ENCODE measurements around the gene SLC1A1.

Gene SLC1A1

GRCh38 chr9:4489919-4490704 is at the start of gene SLC1A1:
Gene SLC1A1, plus strand, starts transcription at chr9:4490468. Its CDS starts 212 bp downstream, at chr9:4490680.
- no peak for DNase-seq

- DNase-seq = no peak
Observed at GRCh38 chr9:4442806-4443205, 47.5 kb upstream of the SLC1A1 start.

- no peak for DNase-seq
Observed at GRCh38 chr9:4443439-4443838, 46.8 kb upstream of the SLC1A1 start.

- DNase-seq = no peak
Observed at GRCh38 chr9:4461437-4461836, 28.8 kb upstream of the SLC1A1 start.

- DNase-seq = no peak
Observed at GRCh38 chr9:4463824-4464223, 26.4 kb upstream of the SLC1A1 start.

- no peak for DNase-seq
Observed at GRCh38 chr9:4464911-4465513, 25.3 kb upstream of the SLC1A1 start.

GRCh38 chr9:4465910-4466309 is 24.4 kb upstream of the SLC1A1 start:
- no peak for DNase-seq

- no peak for DNase-seq
Observed at GRCh38 chr9:4475301-4475700, 15.0 kb upstream of the SLC1A1 start.

GRCh38 chr9:4486176-4486575 is 4.1 kb upstream of the SLC1A1 start:
- no peak for DNase-seq

GRCh38 chr9:4489562-4489918 is 728 bp upstream of the SLC1A1 start:
- DNase-seq = no peak

GRCh38 chr9:4490705-4491625 is 697 bp downstream of the SLC1A1 start:
- no peak for DNase-seq

- DNase-seq = no peak
Observed at GRCh38 chr9:4491626-4491975, 1.3 kb downstream of the SLC1A1 start.

GRCh38 chr9:4494332-4494731 is 4.1 kb downstream of the SLC1A1 start:
- DNase-seq = no peak

- no peak for DNase-seq
Observed at GRCh38 chr9:4494806-4495205, 4.5 kb downstream of the SLC1A1 start.

GRCh38 chr9:4495537-4495936 is 5.3 kb downstream of the SLC1A1 start:
- no peak for DNase-seq

- DNase-seq = no peak
Observed at GRCh38 chr9:4496497-4496896, 6.2 kb downstream of the SLC1A1 start.

GRCh38 chr9:4497395-4497794 is 7.1 kb downstream of the SLC1A1 start:
- no peak for DNase-seq

- DNase-seq = no peak
Observed at GRCh38 chr9:4497855-4498254, 7.6 kb downstream of the SLC1A1 start.

- DNase-seq = no peak
Observed at GRCh38 chr9:4499917-4500316, 9.6 kb downstream of the SLC1A1 start.

- DNase-seq = no peak
Observed at GRCh38 chr9:4501147-4501507, 10.9 kb downstream of the SLC1A1 start.

GRCh38 chr9:4502444-4502843 is 12.2 kb downstream of the SLC1A1 start:
- DNase-seq = no peak

GRCh38 chr9:4503103-4503502 is 12.8 kb downstream of the SLC1A1 start:
- DNase-seq = no peak

GRCh38 chr9:4504250-4504649 is 14.0 kb downstream of the SLC1A1 start:
- no peak for DNase-seq

GRCh38 chr9:4506490-4506889 is 16.2 kb downstream of the SLC1A1 start:
- DNase-seq = no peak
